Measurements from ENCODE around the gene C3orf18.

The C3orf18 gene

GRCh38 chr3:50580683-50581458 is 13.3 kb upstream of the C3orf18 start:
- no peak for DNase-seq (ENCODE audit: low read depth)

- no peak for DNase-seq (ENCODE audit: low read depth)
These were observed 9.8 kb upstream of the C3orf18 start for GRCh38 chr3:50577348-50577747.

GRCh38 chr3:50575372-50575771 is 7.8 kb upstream of the C3orf18 start:
- DNase-seq (ENCODE audit: low read depth), result no peak

- DNase-seq (ENCODE audit: low read depth), result no peak
These were observed 6.9 kb upstream of the C3orf18 start for GRCh38 chr3:50574444-50574831.

GRCh38 chr3:50573566-50574443 is 6.3 kb upstream of the C3orf18 start:
- no peak for DNase-seq (ENCODE audit: low read depth)

GRCh38 chr3:50572801-50573371 is 5.3 kb upstream of the C3orf18 start:
- DNase-seq (ENCODE audit: low read depth), result no peak

GRCh38 chr3:50572158-50572557 is 4.6 kb upstream of the C3orf18 start:
- DNase-seq (ENCODE audit: low read depth), result no peak

GRCh38 chr3:50571486-50571885 is 3.9 kb upstream of the C3orf18 start:
- no peak for DNase-seq (ENCODE audit: low read depth)

GRCh38 chr3:50570508-50571279 is 3.1 kb upstream of the C3orf18 start:
- no peak for DNase-seq (ENCODE audit: low read depth)

- peak; percentile 91 for DNase-seq (ENCODE audit: low read depth)
These were observed 1.6 kb upstream of the C3orf18 start, which contains the start of gene HEMK1 for GRCh38 chr3:50568947-50569749. HEMK1 (plus strand) TSS chr3:50569522; CDS start chr3:50571105, 1,583 bp downstream.

GRCh38 chr3:50567011-50567385 is 549 bp downstream of the C3orf18 start:
- no peak for DNase-seq (ENCODE audit: low read depth)

- no peak for DNase-seq (ENCODE audit: low read depth)
These were observed 3.2 kb downstream of the C3orf18 start for GRCh38 chr3:50564321-50564720.

GRCh38 chr3:50563867-50564266 is 3.7 kb downstream of the C3orf18 start:
- no peak for DNase-seq (ENCODE audit: low read depth)

- peak; percentile 70 for DNase-seq (ENCODE audit: low read depth)
These were observed 4.7 kb downstream of the C3orf18 start for GRCh38 chr3:50562861-50563260.

- DNase-seq (ENCODE audit: low read depth), result no peak
These were observed 7.8 kb downstream of the C3orf18 start for GRCh38 chr3:50559702-50560101.

- no peak for DNase-seq (ENCODE audit: low read depth)
These were observed 9.6 kb downstream of the C3orf18 start for GRCh38 chr3:50557915-50558314.

GRCh38 chr3:50557106-50557505 is 10.4 kb downstream of the C3orf18 start:
- DNase-seq (ENCODE audit: low read depth), result no peak

- no peak for DNase-seq (ENCODE audit: low read depth)
These were observed 13.0 kb downstream of the C3orf18 start for GRCh38 chr3:50554553-50554952.

GRCh38 chr3:50552598-50552997 is 14.9 kb downstream of the C3orf18 start:
- no peak for DNase-seq (ENCODE audit: low read depth)

GRCh38 chr3:50551681-50552435 is 15.7 kb downstream of the C3orf18 start:
- no peak for DNase-seq (ENCODE audit: low read depth)
